Measurements from ENCODE around the gene ARMH3. TPM values are rescaled to one million over a fixed set of nuclear protein-coding genes. Genes with fewer than 3 reads are reported as not detected.
"Not testable (repeated sequence)": the region's sequence is repeated elsewhere in the genome, so short reads cannot be mapped to it uniquely, and the experiment has no call there.

ARMH3 gene
- total and polyA plus RNA-seq, 10 donors = 11.6 to 37.4 (median 21.6) TPM

DNA sequence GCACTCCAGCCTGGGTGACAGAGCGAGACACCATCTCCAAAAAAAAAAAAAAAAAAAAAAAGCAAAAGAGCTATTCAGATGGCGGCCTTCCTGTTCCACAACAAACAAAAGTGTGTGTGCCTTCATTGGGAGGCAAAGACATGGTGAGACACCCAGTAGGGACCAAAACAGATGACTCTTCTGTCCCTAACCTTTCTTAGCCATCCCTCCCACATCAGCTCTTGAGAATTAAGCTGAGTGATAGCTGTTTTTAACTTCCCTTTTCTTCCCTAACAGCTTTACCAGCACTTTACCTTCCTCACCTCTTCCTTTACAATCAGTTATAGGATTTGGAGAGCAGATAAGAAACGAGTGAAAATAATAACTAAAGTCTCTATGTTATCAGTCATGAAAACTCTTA lies 48.2 kb downstream of the ARMH3 start:
- peaks cover 4 to 82% (median 38%) of the 10 kb centered on the region in 6 donors for H3K4me1 ChIP-seq
- H3K4me3 ChIP-seq = no peak overlapping the region
- 65 to 70% (median 69%) methylated on average over 2 to 3 of the region's 3 CpGs for WGBS, 5 donors
- DNase-seq = no peak
- H3K27me3 ChIP-seq (replicated peaks in 1 of 7) = no peaks in the 10 kb centered on the region
- peaks cover 0 to 81% (median 25%) of the 10 kb centered on the region in 6 donors for H3K36me3 ChIP-seq
- TF ChIP-seq POLR2AphosphoS5 (IDR thresholded peaks at IDR 0.05) (no peak), POLR2A (IDR thresholded peaks at IDR 0.05) (no peak)
- TF ChIP-seq, protein P1, sequence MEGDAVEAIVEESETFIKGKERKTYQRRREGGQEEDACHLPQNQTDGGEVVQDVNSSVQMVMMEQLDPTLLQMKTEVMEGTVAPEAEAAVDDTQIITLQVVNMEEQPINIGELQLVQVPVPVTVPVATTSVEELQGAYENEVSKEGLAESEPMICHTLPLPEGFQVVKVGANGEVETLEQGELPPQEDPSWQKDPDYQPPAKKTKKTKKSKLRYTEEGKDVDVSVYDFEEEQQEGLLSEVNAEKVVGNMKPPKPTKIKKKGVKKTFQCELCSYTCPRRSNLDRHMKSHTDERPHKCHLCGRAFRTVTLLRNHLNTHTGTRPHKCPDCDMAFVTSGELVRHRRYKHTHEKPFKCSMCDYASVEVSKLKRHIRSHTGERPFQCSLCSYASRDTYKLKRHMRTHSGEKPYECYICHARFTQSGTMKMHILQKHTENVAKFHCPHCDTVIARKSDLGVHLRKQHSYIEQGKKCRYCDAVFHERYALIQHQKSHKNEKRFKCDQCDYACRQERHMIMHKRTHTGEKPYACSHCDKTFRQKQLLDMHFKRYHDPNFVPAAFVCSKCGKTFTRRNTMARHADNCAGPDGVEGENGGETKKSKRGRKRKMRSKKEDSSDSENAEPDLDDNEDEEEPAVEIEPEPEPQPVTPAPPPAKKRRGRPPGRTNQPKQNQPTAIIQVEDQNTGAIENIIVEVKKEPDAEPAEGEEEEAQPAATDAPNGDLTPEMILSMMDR (IDR thresholded peaks at IDR 0.05 in 8 of 11, conservative IDR thresholded peaks at IDR 0.05 in 3 of 11) = no peak
- peak overlapping the region in 3 of 8 donors; percentile 3 to 39 (median 19) for H3K27ac ChIP-seq
- intact Hi-C loops (cut with DNase I; ENCODE audit: low total_unique reads) = no loop called here
- H3K9me3 ChIP-seq = no peaks in the 10 kb centered on the region

DNA sequence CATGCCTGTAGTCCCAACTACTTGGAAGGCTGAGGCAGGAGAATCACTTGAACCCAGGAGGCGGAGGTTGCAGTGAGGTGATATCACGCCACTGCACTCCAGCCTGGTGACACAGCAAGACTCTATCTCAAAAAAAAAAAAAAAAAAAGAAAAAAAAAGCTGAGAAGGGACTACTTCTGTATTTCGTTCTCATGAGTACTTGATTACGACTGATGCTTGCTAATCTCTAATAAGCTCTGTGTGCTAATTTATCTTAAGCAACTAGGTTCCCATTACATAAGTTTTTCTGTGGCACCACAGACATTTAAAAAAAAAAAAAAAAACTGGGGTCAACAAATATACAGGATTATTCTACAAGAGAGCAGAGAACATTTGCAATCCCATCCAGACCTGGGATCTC lies 48.9 kb downstream of the ARMH3 start:
- DNase-seq; H3K9me3 ChIP-seq; H3K4me3 ChIP-seq; H3K27me3 ChIP-seq (replicated peaks in 1 of 7); intact Hi-C loops (cut with DNase I; ENCODE audit: low total_unique reads): not testable (repeated sequence)
- Histone ChIP-seq H3K4me1 (peaks cover 4 to 89% (median 45%) of the 10 kb centered on the region in 6 donors), H3K27ac (peak overlapping the region in 3 of 8 donors; percentile 19 to 61 (median 35)), H3K36me3 (peaks cover 0 to 81% (median 22%) of the 10 kb centered on the region in 6 donors)
- 41 to 72% (median 62%) methylated on average over 4 of the region's 4 CpGs for WGBS, 5 donors

DNA sequence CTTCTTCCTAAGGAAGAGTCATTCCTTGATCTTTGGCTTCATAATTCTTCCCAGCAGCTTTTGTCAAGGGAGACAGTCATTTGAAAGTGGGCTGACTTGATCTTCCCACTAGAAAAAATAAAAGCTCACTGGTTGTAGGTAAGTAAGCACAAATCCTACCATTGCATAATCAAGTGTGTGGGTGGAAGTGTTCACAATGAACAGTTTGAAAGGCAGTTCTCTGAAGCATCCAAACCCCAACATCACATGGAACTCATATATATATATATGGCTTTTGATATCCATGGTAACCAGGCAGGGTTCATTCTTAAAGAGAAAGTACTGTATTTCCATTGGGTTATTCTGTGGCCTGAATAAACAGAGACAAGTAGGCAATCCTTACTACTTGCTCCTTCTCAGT lies 51.6 kb downstream of the ARMH3 start:
- peaks cover 0 to 88% (median 23%) of the 10 kb centered on the region in 6 donors for H3K36me3 ChIP-seq
- no peaks in the 10 kb centered on the region for H3K9me3 ChIP-seq
- H3K27me3 ChIP-seq (replicated peaks in 1 of 7) = no peaks in the 10 kb centered on the region
- no peak for DNase-seq
- H3K4me1 ChIP-seq = peaks cover 5 to 97% (median 42%) of the 10 kb centered on the region in 6 donors
- TF ChIP-seq POLR2A (IDR thresholded peaks at IDR 0.05) (no peak), POLR2AphosphoS5 (IDR thresholded peaks at IDR 0.05) (no peak)
- TF ChIP-seq, protein P1 (IDR thresholded peaks at IDR 0.05 in 8 of 11, conservative IDR thresholded peaks at IDR 0.05 in 3 of 11) = no peak
- no peak overlapping the region for H3K4me3 ChIP-seq
- intact Hi-C loops (cut with DNase I; ENCODE audit: low total_unique reads) = no loop called here
- H3K27ac ChIP-seq = peak overlapping the region in 1 of 8 donors; percentile 25

- TF ChIP-seq POLR2AphosphoS5 (IDR thresholded peaks at IDR 0.05) (no peak), POLR2A (IDR thresholded peaks at IDR 0.05) (no peak)
- TF ChIP-seq, protein P1 (IDR thresholded peaks at IDR 0.05 in 8 of 11, conservative IDR thresholded peaks at IDR 0.05 in 3 of 11) = no peak
- DNase-seq = no peak
- H3K27me3 ChIP-seq (replicated peaks in 1 of 7) = no peaks in the 10 kb centered on the region
- H3K4me1 ChIP-seq = peaks cover 3 to 97% (median 45%) of the 10 kb centered on the region in 6 donors
- H3K9me3 ChIP-seq = no peaks in the 10 kb centered on the region
- H3K4me3 ChIP-seq = no peak overlapping the region
- WGBS, 5 donors = 81 to 91% (median 83%) methylated on average over 1 of the region's 1 CpG
- peaks cover 0 to 88% (median 21%) of the 10 kb centered on the region in 6 donors for H3K36me3 ChIP-seq
- H3K27ac ChIP-seq = peak overlapping the region in 4 of 8 donors; percentile 56 to 82 (median 66)
- intact Hi-C loops (cut with DNase I; ENCODE audit: low total_unique reads) = no loop called here
Measured at GRCh38 chr10:102003541-102003940, 52.4 kb downstream of the ARMH3 start.
